Endothelial cell of umbilical vein (primary cell): Measurements from ENCODE around the gene TESK2. TPM values are rescaled to one million over a fixed set of nuclear protein-coding genes. Genes with fewer than 3 reads are reported as not detected.

ENCODE experiments used
- BruUV-seq: library from RNA; stranded (reverse); fragments of 400-500 nt; replicated peaks from 2 replicates; lab custom pipeline; 2021; lab: Mats Ljungman, UMichigan
- CTCF ChIA-PET: fragments of 300-600, 350-600 bp; sonication (Branson Sonifier 250); formaldehyde crosslinking; loops from one replicate; lab custom pipeline; 2021; ENCODE audit warnings: antibody characterized with exemption, inconsistent platforms; lab: Charles Lee
- POLR2A ChIA-PET: fragments of 300-600, 350-600 bp; sonication (Branson Sonifier 250); formaldehyde crosslinking; loops from one replicate; lab custom pipeline; 2021; ENCODE audit warnings: antibody characterized with exemption, inconsistent platforms; lab: Charles Lee
- DNase-seq: peaks from one replicate; pipeline ENCODE4 v3.0.0-alpha.2; 2011; ENCODE audit warnings: low read depth, low spot score
- FAIRE-seq: peaks from 2 replicates; lab custom pipeline; 2011; peaks lifted over from hg19 to GRCh38; lab: Jason Lieb, UNC
- H2AFZ ChIP-seq: 2 replicates; pipeline ENCODE4 v1.6.0; 2012; ENCODE audit warnings: low read depth, low read length, control low read depth, inconsistent platforms
- H3K27ac ChIP-seq: 2 replicates; pipeline ENCODE4 v1.5.1; 2011; ENCODE audit warnings: low read depth, mild to moderate bottlenecking, control low read depth, low read length, moderate library complexity; ENCODE audit not compliant: insufficient read depth
- H3K27me3 ChIP-seq, 2 experiments: 2 replicates each; pipeline versions ENCODE4 v1.6.0 to v1.6.1; 2011; ENCODE audit warnings: low read length in 2 of 2, mixed read lengths in 1 of 2; ENCODE audit not compliant: control insufficient read depth in 2 of 2, insufficient read depth in 2 of 2
- H3K36me3 ChIP-seq, 2 experiments: 2 replicates in 1 of 2; 3 replicates in 1 of 2; pipeline ENCODE4 v1.5.1; 2011; ENCODE audit warnings: low read length in 2 of 2, mild to moderate bottlenecking in 1 of 2, moderate library complexity in 1 of 2; ENCODE audit not compliant: control insufficient read depth in 2 of 2, insufficient read depth in 2 of 2; ENCODE audit errors: extremely low read depth in 1 of 2
- H3K4me1 ChIP-seq: 3 replicates; pipeline ENCODE4 v1.5.1; 2011; ENCODE audit warnings: mild to moderate bottlenecking, low read length; ENCODE audit not compliant: control insufficient read depth, insufficient read depth; ENCODE audit errors: extremely low read depth
- H3K4me2 ChIP-seq: 2 replicates; pipeline ENCODE4 v1.6.1; 2011; ENCODE audit warnings: low read length, control low read depth, mixed read lengths; ENCODE audit not compliant: insufficient read depth
- H3K4me3 ChIP-seq, 3 experiments: fragments of 200-600 bp in 1 of 3; sonication (generic), shearing (Covaris generic) in 1 of 3; replicated peaks in 1 of 3; 2 replicates each; pipeline ENCODE4 v1.5.1; 2011 to 2016; ENCODE audit warnings: control low read depth in 3 of 3, low read length in 3 of 3, mild to moderate bottlenecking in 2 of 3, inconsistent platforms in 1 of 3, low read depth in 1 of 3, moderate library complexity in 1 of 3; ENCODE audit not compliant: insufficient read depth in 1 of 3
- H3K79me2 ChIP-seq: 2 replicates; pipeline ENCODE4 v1.6.0; 2012; ENCODE audit warnings: low read length, inconsistent platforms; ENCODE audit not compliant: control insufficient read depth, insufficient read depth
- H3K9ac ChIP-seq: replicated peaks from 2 replicates; pipeline ENCODE3; 2011; ENCODE audit warnings: low read length, control low read depth; ENCODE audit not compliant: insufficient read depth; ENCODE audit errors: extremely low read depth
- H3K9me1 ChIP-seq: replicated peaks from 3 replicates; pipeline ENCODE4 v1.6.0; 2011; ENCODE audit warnings: mild to moderate bottlenecking, low read length; ENCODE audit not compliant: control insufficient read depth, insufficient read depth; ENCODE audit errors: extremely low read depth
- H3K9me3 ChIP-seq: replicated peaks from 2 replicates; pipeline ENCODE4 v1.5.1; 2012; ENCODE audit warnings: low read length, inconsistent platforms; ENCODE audit not compliant: control insufficient read depth, insufficient read depth
- H4K20me1 ChIP-seq: replicated peaks from 2 replicates; pipeline ENCODE3; 2011; ENCODE audit warnings: mild to moderate bottlenecking, low read length; ENCODE audit not compliant: control insufficient read depth, insufficient read depth; ENCODE audit errors: extremely low read depth
- EZH2 ChIP-seq: IDR thresholded peaks from 2 replicates; pipeline ENCODE4 v1.6.1; 2012; ENCODE audit warnings: borderline replicate concordance, low read depth, mild to moderate bottlenecking, moderate library complexity, low read length, inconsistent platforms; ENCODE audit not compliant: severe bottlenecking
- FOS ChIP-seq: IDR thresholded peaks from 2 replicates; pipeline ENCODE4 v1.6.1; 2011; ENCODE audit warnings: mild to moderate bottlenecking, low read length, moderate library complexity, borderline replicate concordance; ENCODE audit not compliant: insufficient read depth
- GATA2 ChIP-seq: IDR thresholded peaks from 2 replicates; pipeline ENCODE4 v1.7.0; 2011; ENCODE audit warnings: low read depth, mild to moderate bottlenecking, moderate library complexity, mixed read lengths, low read length; ENCODE audit not compliant: insufficient read length, insufficient read depth
- JUN ChIP-seq: IDR thresholded peaks from 2 replicates; pipeline ENCODE4 v1.6.1; 2011; ENCODE audit warnings: borderline replicate concordance, low read depth; ENCODE audit not compliant: insufficient read length, insufficient read depth
- MYC ChIP-seq: IDR thresholded peaks from one replicate; pipeline ENCODE4 v1.6.1; 2011; ENCODE audit warnings: mild to moderate bottlenecking, low read depth, low read length
- POLR2A ChIP-seq: IDR thresholded peaks from 2 replicates; pipeline ENCODE4 v1.6.1; 2012; ENCODE audit warnings: low read depth, mild to moderate bottlenecking, control low read depth, low read length
- POLR2AphosphoS5 ChIP-seq: IDR thresholded peaks from 2 replicates; pipeline ENCODE4 v1.6.1; 2012; ENCODE audit warnings: low read depth, mild to moderate bottlenecking, control low read depth, low read length, moderate library complexity; ENCODE audit not compliant: insufficient read depth
- dilution Hi-C: fragments of 300-500 bp; cut with MboI; formaldehyde crosslinking; loops from one replicate; pipeline ENCODE4 v1.15.0; 2019; ENCODE audit warnings: low sequenced_read_pairs; ENCODE audit not compliant: extremely low pct_ligation_motif_present
- intact Hi-C: fragments of 100-400 bp; cut with micrococcal nuclease; formaldehyde crosslinking; loops from one replicate; pipeline ENCODE4 v1.10.0; 2022
- polyA plus RNA-seq, 4 experiments: library from polyadenylated mRNA; depleted of rRNA in 3 of 4; stranded (reverse) in 3 of 4; unstranded in 1 of 4; fragments of >200 nt; gene quantifications; 2 replicates each; pipeline versions ENCODE4 v1.2.1 to v1.2.3, GENCODE V29; 2011 to 2012; ENCODE audit warnings: missing spikeins in 1 of 4
- total RNA-seq: library from RNA; stranded (reverse); gene quantifications from 2 replicates; pipeline ENCODE4 v1.2.3, GENCODE V29; 2021
- TF ChIP-seq, protein P1 (sequence below): IDR thresholded peaks from 2 replicates; pipeline ENCODE4 v1.6.1; 2011; ENCODE audit not compliant: insufficient read depth, insufficient read length
- TF ChIP-seq, protein P2 (sequence below), 2 donors: IDR thresholded peaks; 1 replicate in 1 of 2; 2 replicates in 1 of 2; pipeline ENCODE4 v1.5.1; 2011; ENCODE audit warnings: low read length in 2 of 2, mild to moderate bottlenecking in 2 of 2, moderate library complexity in 2 of 2, control low read depth in 1 of 2, inconsistent platforms in 1 of 2, low read depth in 1 of 2; ENCODE audit not compliant: insufficient read depth in 1 of 2; ENCODE audit errors: extremely low read depth in 1 of 2

TESK2 gene
- total and polyA plus RNA-seq, 2 donors (not counting 3 experiments of a cell fraction or from before 2014, with no cell fraction given) = 2.1 to 2.6 TPM

DNA sequence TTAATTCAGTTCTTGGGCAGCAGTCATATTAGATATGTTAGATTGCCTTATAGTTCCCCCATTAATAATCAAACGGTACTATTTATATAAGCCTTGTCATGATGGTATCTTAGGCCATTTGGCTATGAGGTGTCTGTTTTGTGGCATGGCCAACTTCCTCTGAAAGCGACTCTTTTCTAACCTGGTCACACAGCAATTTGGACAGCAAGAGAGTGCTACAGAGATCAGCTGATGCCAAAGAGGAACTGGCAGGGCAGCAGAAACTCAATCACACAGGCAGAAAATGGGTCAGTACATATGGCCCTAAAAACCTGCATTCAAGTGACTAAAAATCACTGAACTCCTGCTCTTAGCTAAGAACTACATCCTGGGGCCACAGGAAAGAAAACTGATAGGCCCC is 137.3 kb downstream of the TESK2 start:
- dilution Hi-C loops = loop anchor here (25.0 kb wide), 1 partner anchor 134 kb away; the partner anchor contains the start of gene TESK2
- Histone ChIP-seq H3K4me1 (peaks cover 7% of the 10 kb centered on the region), H4K20me1 (no peaks in the 10 kb centered on the region), H3K4me3 (no peak overlapping the region), H3K79me2 (no peaks in the 10 kb centered on the region), H3K9me3 (no peaks in the 10 kb centered on the region), H3K36me3 (no peaks in the 10 kb centered on the region), H3K27me3 (no peaks in the 10 kb centered on the region), H3K27ac (no peak overlapping the region), H3K9ac (no peak overlapping the region), H2AFZ (no peak overlapping the region), H3K9me1 (no peaks in the 10 kb centered on the region), H3K4me2 (no peak overlapping the region)
- FAIRE-seq (no peak), DNase-seq (no peak)
- no TSS peak for BruUV-seq
- POLR2A ChIA-PET = no interaction called here
- intact Hi-C loops = no loop called here
- CTCF ChIA-PET = interaction anchor here (15.5 kb wide), 1 partner anchor 139 kb away, joined by 457 read pairs; the partner anchor contains the start of gene TESK2
- TF ChIP-seq EZH2 (no peak), POLR2A (no peak), GATA2 (no peak), MYC (no peak), JUN (no peak), FOS (no peak), POLR2AphosphoS5 (no peak)
- TF ChIP-seq, protein P1, sequence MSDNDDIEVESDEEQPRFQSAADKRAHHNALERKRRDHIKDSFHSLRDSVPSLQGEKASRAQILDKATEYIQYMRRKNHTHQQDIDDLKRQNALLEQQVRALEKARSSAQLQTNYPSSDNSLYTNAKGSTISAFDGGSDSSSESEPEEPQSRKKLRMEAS = no peak
- TF ChIP-seq, protein P2, sequence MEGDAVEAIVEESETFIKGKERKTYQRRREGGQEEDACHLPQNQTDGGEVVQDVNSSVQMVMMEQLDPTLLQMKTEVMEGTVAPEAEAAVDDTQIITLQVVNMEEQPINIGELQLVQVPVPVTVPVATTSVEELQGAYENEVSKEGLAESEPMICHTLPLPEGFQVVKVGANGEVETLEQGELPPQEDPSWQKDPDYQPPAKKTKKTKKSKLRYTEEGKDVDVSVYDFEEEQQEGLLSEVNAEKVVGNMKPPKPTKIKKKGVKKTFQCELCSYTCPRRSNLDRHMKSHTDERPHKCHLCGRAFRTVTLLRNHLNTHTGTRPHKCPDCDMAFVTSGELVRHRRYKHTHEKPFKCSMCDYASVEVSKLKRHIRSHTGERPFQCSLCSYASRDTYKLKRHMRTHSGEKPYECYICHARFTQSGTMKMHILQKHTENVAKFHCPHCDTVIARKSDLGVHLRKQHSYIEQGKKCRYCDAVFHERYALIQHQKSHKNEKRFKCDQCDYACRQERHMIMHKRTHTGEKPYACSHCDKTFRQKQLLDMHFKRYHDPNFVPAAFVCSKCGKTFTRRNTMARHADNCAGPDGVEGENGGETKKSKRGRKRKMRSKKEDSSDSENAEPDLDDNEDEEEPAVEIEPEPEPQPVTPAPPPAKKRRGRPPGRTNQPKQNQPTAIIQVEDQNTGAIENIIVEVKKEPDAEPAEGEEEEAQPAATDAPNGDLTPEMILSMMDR (IDR thresholded peaks at IDR 0.05; ENCODE audit: extremely low read depth in 1 of 2, insufficient read depth in 1 of 2, low read depth in 1 of 2, low read length in 2 of 2) = no peak
